HG03558 (cell line): ENCODE measurements around the gene SYNE4.

Experiments
- ATAC-seq: cut with Tn5 transposase; IDR thresholded peaks from one replicate; pipeline ENCODE4 v1.9.1; 2021; ENCODE audit warnings: moderate number of reproducible peaks; ENCODE audit not compliant: unreplicated experiment; ENCODE audit errors: extremely low read depth

SYNE4 gene

DNA sequence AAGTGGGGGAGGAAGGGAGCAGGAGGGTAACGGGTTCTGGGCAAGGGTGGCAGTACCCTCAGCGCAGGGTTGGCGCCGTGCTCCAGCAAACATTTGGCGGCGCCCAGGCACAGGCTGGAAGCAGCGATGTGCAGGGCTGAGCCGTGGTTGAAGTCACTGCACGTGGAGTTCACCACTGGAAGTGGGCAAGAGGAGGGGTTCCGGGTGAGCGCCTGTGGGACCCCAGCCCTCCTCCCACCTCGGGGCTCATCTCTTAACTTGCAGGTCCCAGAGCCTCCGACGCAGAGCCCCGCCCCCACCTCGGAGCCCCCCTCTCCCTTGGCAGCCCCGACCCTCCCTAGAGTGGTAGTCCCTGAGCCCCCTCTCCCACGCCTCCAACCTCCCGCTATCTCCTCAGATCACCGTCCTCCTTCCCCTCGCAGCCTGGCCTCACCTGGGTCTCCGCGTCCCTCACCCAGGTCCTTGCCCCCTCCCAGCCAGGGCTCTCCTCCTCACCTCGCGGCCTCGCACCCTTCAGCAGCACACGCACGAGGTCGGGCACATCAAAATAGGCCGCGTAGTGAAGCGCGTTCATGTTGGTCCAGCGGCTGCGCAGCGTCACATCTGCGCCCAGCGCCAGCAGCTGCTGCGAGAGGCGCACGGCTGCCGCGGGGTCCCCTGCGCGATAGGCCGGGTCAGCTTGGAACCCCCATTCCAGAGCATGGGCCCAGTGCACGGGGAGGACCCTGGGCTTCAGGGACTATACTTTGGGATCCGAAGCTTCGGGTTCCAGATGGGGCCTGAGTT lies 17.7 kb upstream of the SYNE4 start:
- ATAC-seq: no peak

DNA sequence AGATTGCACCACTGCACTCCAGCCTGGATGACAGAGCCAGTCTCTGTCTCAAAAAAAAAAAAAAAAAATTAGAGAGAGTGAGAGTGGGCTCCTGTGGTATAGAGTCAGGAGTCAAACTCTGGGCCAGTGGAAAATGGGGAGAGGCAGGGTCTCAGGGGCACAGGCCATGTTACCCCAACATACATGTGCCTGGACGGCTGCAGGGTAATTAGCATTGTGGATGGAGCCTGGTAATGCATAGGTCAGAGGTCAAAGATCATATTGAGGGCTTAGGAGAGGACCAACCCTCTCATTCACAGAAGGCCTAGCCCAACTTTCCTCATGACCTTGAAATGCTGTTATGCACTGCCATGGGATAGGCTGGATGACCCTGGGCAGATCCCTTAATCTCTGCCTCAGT lies 16.9 kb upstream of the SYNE4 start:
- ATAC-seq: no peak

DNA sequence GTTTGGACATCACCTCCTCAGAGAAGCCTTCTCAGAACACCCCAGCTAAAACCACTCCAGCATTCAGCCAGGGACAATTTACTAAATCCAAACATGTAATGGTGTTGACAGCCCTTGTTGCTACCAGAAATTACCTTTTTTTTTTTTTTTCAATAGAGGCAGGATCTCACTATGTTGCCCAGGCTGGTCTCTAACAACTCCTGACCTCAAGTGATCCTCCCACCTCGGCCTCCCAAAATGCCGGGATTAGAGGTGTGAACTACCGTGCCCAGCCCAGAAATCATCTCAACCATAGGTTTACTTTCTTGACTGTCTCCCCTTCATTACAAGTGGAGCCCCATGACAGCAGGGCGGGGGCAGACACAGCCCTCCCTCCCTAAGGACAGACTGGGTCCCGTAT lies 14.8 kb upstream of the SYNE4 start:
- ATAC-seq: no peak

DNA sequence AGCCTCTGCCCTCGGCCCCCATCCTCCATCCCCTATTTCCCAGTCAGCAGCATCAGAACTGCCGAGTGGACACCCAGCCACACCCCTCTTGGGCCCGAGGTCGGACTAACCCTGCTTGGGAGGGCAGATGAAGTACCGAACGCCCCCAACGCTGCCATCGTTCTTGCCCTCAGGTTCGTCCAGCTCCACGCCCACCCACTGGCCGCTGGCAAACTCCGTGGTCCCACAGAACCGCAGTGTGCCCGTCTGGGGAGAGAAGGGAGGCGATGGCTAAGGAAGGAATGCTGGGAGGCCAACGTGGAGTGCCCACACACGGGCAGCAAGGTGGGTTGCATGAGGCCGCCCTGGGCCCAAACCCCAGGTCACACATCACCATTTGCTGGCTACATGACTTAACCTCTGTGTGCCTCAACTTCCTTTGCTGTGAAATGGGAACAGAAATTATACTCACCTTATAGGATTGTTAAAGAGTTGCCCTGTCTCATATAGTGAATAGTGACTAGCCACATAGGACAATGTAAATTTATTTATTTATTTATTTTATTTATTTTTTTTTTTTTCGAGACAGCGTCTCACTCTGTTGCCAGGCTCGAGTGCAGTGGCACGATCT lies 10.6 kb upstream of the SYNE4 start:
- no peak for ATAC-seq

DNA sequence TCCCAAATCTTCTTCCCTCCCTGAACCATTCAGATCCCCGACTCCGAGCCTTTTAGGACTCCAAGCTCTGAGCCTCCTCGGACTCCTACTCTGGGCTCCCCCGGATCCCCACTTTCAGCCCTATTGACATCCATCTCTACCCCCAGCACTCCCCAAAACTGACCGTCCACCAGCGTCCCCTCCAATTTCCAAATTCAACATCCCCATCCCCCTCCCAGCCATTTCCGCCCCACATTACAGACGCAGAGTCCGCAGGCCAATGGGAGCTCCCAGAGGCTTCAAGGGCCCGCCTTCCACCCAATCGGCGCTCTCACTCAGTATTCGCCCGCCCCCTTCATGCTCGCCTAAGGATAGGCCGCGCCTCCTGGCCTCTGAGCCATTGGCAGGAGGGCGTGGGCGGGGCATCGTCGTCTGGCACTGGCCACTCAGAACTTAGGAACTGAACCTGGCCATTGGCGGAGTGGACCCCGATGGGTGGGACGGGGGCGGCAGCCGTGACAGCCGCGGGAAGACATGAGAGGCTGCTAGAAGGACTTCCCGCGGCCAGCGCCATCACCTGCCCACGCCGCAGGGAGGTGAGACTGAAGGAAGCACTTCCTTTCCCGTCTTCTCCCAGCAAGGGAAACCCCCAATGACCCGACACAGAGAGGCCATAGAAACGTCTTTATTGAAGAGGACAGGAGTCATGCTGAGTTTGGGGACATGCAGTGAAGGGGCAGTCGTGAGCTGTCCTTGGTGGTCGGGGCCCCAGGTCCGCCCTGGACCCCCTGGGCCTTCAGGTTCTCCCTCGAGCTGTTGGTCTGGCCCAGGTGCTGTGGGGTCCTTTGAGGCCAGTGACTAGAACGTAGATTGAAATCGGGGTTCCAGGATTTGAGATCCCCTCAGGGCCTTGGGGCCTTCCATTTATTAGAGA lies 5.7 kb upstream of the SYNE4 start, which contains the start of gene ALKBH6:
Gene ALKBH6, minus strand, starts transcription at position 202 of the 913 bp plus-strand sequence. CDS start 816 bp downstream, outside the sequence.
- ATAC-seq: peak; percentile 89

DNA sequence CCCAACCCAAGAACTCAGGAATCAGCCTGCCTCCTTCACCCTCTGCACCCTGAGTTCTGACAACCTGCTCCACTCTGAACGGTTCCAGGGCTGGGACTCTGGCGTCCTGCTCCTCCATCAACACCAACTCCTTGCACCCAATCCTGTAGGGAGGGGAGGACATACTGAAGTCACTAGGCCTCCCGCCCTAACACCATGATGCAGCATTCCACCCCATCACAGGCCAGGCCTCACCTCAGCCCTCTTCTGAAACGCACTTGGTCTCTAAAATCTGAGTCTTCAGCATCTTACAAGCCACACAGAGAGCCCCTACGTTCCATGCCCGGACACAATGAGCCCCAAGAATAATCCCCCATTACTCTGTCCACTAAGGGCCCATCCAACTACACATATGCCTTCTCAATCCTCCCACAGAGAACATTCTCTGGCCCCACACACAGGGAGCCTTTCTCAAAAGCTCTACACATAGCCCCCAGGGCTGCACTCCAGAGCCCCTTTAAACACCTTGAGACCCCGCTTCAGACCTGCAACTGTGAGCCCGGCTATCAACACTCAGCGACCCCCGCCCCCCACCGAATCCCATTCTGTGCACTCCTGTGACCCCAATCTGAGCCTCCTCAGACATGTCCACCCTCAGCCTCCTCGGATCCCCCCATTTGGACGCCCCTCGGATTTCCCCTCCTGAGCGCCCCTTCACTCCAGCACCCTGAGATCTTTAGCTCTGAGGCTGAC lies 4.8 kb upstream of the SYNE4 start:
- ATAC-seq: no peak

DNA sequence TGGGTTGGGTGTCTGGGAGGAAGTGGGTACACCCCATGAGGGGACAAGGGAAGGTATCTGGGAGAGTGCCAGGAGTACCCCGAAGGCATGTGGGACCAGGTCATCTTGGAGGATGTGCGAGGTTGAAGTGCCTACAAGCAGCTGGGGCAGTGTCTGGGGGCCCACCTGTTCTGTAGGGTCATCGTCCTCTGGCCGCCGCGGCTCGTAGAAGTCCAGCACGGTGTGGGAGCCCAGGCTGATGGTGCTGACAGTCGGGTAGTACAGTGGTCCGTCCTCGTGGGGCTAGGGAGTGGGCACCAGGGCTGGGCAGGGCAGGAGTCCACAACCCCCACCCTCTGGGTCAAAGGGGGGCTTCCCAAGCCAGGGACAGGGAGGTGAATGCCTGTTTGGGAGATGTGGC lies 1.8 kb upstream of the SYNE4 start:
- no peak for ATAC-seq

DNA sequence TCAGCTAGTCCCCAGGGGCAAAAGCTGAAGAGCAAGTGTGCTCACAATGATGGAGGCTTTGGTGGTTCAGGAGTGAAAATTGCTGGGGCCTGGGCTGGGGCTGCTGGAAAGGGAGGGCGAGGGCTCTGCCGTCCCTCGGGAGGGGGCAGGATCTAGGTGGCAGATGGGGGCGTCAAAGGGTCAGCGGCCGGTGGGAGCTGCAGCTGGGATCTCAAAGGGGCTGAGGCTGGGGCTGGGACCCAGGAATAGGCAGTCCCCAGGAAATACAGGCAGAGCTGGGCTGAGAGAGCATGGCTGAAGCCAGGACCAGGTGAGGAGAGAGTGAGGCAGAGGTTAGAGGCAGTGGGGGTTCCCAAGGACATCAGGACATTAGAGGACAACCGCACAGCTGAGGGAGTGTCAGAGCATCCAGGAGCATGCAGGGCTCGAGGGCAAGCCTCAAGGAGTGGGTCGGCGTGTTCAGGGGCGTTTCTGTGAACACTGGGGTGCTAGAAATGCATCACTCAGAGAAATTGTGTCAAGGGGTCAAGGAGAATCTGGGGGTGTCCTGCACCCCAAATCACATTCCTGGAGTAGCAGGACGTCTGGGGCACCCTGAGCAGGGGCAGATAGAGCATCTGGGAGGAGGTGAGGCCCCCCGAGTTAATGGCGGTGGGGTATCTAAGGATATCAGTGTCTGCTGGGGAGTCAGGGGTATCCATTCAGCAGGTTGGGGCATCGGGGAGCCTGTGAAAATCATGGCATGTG lies 1.2 kb upstream of the SYNE4 start:
- ATAC-seq: no peak

DNA sequence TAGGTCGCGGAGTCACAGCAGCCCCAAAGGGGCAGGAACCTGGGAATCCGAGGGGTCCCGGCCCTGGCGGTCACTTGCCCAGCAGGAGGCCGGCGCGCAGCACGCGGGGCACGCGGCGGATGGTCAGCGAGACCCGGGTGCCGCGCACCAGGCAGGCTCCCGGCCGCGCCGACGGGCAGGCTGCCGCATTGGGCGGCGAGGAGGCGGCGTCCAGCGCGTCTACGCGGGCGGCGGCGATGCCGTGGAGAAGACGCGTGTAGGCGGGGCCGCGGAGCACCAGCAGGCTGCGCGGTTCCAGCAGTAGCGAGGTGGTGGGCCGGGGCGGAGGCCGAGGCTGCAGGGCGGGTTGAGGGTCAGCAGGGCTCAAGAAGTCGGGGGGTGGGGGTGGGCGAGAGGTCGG lies 607 bp upstream of the SYNE4 start:
- ATAC-seq: no peak

DNA sequence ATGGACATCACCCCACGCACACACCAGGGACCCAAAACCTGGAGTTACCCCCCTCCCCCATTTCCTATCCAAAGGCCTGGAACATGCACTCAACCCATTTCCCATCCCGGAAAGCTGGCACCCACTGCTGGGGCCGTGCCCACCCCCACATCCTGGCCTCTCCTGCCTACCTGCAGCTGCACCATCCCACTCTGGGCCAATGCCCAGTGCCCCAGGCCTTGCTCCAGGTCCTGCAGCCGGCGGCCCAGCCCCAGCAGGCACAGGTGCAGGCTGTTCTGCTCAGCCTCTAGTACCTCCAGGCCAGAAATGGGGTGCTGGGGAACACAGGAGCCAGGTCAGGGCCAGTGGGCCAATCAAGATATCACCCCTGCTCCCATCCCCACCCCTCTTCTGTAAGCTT lies 1.7 kb downstream of the SYNE4 start:
- no peak for ATAC-seq

DNA sequence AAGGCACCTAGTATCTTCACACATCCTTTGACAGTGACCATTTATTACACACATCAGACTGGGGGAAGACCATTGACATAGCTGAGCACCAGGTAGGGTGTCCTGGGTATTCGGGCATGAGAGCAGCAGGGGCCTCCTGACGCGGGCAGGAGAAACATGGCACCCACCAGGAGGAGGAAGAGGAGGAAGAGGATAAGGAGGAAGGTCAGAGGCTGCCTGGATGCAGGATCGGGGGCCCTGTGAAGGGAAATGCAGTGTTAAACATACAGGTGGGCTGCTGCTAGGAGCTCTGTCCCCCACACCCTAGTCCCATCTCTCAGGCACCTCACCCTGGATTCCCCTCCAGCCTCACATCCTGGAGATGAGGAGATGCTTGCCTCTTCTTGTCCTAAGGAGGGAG lies 5.3 kb downstream of the SYNE4 start:
- no peak for ATAC-seq

DNA sequence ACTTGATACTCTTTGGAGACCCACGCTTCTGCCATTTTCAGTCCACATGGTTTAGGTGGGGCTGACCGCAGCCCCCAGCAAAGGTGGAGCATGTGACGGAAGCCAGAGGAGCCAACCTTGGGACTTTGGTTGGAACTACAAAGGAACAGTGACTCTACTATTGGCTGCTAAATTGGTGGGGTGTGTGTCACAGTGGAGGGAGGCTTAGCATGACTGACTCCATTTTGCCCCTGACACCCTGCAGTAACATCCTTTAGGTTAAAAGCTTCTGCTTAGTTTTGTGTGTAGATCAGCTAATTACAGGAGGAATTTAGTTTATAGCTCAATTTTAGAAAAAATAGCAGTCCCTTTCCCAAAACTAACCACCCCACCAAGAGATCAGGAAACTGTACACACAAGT lies 7.0 kb downstream of the SYNE4 start:
- ATAC-seq: no peak

DNA sequence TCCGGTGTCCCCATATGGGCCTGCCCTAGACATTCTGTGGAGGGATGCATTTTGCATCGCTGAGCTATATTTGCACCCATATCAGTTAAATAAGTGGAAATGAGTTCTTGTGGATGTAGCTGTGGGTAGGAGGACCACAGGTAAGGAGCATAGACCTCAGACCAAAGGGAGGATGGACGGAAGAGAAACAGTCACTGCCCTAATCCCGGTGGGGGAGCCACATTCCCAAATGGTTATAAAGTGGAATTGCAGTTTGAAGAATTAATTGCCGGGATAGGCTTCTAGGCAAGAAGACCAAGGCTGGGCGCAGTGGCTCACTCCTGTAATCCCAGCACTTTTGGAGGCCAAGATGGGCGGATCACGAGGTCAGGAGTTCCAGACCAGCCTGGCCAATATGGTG lies 11.8 kb downstream of the SYNE4 start:
- no peak for ATAC-seq

DNA sequence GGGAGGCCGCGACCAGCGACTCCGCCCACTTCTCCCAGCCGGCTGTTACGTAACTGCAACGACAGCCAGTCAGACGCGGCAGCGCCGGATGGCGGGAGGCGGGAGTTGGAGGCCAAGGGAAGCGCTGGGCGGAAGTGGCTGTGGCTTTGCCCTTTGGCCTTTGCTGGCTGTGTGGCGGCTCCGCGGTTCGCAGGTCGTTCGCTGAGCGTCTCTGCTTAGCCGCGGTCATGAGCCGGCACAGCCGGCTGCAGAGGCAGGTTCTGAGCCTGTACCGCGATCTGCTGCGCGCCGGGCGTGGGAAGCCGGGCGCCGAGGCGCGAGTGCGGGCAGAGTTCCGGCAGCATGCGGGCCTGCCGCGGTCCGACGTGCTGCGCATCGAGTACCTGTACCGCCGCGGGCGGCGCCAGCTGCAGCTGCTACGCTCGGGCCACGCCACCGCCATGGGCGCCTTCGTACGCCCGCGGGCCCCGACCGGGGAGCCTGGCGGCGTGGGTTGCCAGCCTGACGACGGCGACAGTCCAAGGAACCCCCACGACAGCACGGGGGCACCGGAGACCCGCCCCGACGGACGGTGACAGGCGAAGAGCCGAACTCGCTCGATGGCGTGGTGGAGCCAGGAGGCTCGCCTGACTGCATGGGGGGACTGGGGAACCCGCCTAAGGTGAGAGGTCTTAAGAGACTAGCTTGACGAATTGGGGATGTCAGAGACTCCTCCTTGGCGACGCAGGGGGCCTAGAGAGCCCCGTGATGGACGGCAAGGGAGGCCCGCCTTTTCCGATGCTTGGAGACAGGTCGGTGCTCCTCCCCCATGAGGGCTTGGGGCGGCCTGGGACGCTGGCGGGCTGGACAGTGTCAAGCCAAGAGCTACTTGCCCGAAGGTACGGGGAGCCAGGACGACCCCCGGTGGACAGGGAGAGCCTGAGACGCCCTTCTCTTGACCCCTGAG lies 13.3 kb downstream of the SYNE4 start, which contains the start of gene SDHAF1:
Gene SDHAF1, plus strand, starts transcription at position 141 of the 946 bp plus-strand sequence. Its CDS starts 87 bp downstream, at position 228.
- ATAC-seq: peak; percentile 56

DNA sequence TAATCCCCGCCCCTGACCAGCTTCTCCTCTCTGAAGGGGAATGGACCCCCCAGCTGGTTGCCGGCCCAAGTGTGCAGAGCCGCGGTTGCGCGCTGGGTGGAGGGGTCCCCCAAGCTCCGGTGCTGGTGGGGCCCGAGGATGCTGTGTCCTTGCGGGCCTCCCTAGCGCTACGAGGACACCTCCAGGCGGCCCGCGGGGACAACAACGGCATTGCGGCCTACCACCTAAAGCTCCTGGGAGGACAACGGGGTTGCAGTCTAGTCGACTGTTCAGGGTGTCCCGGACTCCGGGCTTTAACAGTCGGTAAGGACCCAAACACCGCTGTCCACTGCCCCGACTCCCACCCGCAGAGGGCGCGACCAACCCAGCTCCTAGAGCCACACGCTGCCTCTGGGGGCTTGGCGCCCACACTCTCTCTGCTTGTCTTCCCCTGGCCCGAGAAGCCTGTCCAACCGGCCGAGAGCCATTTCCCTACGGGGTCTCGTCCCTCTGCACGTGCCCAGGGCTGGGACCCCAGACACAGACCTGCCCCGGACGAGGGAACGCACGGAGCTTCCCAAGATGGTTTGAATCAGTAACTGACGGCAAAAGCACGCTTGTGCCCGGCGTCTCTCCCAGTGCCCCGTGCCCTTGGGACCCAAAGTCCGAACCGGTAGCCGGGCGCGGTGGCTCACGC lies 14.6 kb downstream of the SYNE4 start:
- no peak for ATAC-seq

DNA sequence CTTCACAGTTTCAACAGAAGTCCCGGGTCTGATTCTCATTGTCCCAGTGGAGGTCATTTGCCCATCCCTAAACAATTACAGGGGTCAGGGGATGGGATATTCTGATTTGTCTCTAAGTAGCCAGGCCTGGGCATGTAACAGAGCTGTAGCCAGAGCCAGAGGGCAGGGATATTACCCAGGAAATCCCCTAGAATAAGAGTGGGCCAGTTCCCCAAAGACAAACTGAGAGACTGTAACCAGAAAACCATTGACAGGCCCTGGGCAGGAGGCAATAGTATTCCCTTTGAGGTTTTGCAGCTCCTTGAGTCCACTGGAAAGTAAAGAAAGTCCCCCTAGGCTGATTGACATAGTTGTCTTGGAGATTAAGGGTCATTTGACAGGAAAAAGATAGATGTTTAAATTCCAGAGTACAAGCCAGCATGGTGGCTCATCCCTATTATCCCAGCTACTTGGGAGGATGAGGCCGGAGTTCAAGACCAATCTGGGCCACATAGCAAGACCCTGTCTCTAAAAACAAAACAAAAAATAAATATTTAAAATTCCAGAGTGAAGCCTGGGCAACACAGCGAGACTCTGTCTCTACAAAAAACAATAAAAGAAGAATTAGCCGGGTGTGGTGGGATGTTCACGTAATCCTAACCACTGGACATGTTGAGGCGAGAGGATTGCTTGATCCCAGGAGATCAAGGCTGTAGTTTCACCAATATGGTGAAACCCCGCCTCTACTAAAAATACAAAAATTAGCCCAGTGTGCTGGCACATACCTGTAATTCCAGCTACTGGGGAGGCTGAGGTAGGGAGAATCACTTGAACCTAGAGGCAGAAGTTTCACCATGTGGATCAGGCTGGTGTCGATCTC lies 15.5 kb downstream of the SYNE4 start:
- no peak for ATAC-seq
